Gastrocnemius medialis (tissue), 4 donors: Measurements from ENCODE around the gene DPP8.

Source experiments
- POLR2A ChIP-seq, 2 donors: fragments of 450-650 bp; IDR thresholded peaks; one replicate each; pipeline ENCODE4 v1.6.1; 2017; ENCODE audit warnings: antibody characterized with exemption in 2 of 2, mild to moderate bottlenecking in 2 of 2, moderate library complexity in 2 of 2
- TF ChIP-seq, protein P1 (sequence below), 5 experiments: fragments of 450-650 bp in 3 of 5; fragments of 200-600 bp in 2 of 5; sonication (generic) in 2 of 5; IDR thresholded peaks in 4 of 5; conservative IDR thresholded peaks in 1 of 5; 1 replicate in 4 of 5; 2 replicates in 1 of 5; pipeline ENCODE4 v1.5.1; 2016 to 2019; ENCODE audit warnings: antibody characterized with exemption in 5 of 5, mild to moderate bottlenecking in 3 of 5, moderate library complexity in 3 of 5

DNA sequence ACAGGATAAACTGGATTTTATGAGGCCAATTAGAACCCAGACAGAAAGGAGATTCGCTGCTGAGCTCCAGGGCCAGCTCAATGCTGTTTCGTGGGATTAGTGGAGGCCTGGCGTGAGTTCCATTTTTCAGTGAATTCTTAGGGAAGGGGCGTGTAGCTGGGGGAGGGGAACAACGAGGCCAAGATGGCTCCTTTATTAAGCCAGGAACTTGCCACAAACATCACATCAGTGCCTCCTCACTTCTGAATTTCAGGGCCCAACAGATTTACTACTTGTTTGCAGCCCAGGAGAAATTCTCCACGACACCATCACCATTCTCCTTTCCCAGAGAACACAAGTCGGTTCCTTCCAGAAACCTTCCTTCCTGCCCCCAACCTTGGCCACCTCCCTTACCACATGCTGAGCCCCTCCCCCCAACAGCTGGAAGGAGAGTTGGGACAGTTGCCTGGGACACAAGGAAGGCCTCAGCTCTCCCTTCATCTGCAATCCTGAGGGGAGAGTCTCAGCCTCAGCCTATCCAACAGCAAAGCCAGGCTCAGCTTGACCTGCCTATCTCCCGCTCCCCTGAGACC, 100.6 kb downstream of the DPP8 start:
- TF ChIP-seq, protein P1, sequence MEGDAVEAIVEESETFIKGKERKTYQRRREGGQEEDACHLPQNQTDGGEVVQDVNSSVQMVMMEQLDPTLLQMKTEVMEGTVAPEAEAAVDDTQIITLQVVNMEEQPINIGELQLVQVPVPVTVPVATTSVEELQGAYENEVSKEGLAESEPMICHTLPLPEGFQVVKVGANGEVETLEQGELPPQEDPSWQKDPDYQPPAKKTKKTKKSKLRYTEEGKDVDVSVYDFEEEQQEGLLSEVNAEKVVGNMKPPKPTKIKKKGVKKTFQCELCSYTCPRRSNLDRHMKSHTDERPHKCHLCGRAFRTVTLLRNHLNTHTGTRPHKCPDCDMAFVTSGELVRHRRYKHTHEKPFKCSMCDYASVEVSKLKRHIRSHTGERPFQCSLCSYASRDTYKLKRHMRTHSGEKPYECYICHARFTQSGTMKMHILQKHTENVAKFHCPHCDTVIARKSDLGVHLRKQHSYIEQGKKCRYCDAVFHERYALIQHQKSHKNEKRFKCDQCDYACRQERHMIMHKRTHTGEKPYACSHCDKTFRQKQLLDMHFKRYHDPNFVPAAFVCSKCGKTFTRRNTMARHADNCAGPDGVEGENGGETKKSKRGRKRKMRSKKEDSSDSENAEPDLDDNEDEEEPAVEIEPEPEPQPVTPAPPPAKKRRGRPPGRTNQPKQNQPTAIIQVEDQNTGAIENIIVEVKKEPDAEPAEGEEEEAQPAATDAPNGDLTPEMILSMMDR (IDR thresholded peaks at IDR 0.05 in 4 of 5, conservative IDR thresholded peaks at IDR 0.05 in 1 of 5), result no peak
- TF ChIP-seq POLR2A (IDR thresholded peaks at IDR 0.05), result no peak
